Astrocyte of the spinal cord (primary cell): ENCODE data around the gene DNAJA2.

Source experiments
- DNase-seq: peaks from one replicate; pipeline ENCODE4 v3.0.0; 2011; ENCODE audit warnings: low read depth, low spot score
- H3K4me3 ChIP-seq: 2 replicates; pipeline ENCODE4 v1.5.1; 2011; ENCODE audit warnings: low read depth, mild to moderate bottlenecking, low read length, moderate library complexity
- CTCF ChIP-seq: IDR thresholded peaks from 2 replicates; pipeline ENCODE4 v1.5.1; 2012; ENCODE audit warnings: low read depth, mild to moderate bottlenecking, low read length, inconsistent platforms
- in situ Hi-C: cut with HindIII; loops from 2 replicates; pipeline ENCODE4 v1.10.0; 2017; ENCODE audit warnings: low sequenced_read_pairs

Gene DNAJA2

GRCh38 chr16:46906360-46907060, 67.0 kb downstream of the DNAJA2 start:
- no peak for DNase-seq
- H3K4me3 ChIP-seq: no peak overlapping the region
- in situ Hi-C loops: no loop called here
- no peak for TF ChIP-seq CTCF
